Pancreas (tissue), 10 donors: ENCODE results near the gene SPTBN1. TPM values are rescaled to one million over a fixed set of nuclear protein-coding genes. Genes with fewer than 3 reads are reported as not detected.

ENCODE experiments used
- ATAC-seq, 4 donors: fragments of 200-7000 bp; cut with Tn5 transposase; one replicate each; pipeline versions ENCODE4 v1.8.0 to v1.9.1; 2020; ENCODE audit warnings: mild to moderate bottlenecking in 4 of 4, moderate library complexity in 4 of 4
- DNase-seq, 6 donors: peaks; one replicate each; pipeline ENCODE4 v3.0.0-alpha.2; 2020
- FAIRE-seq: peaks from 2 replicates; lab custom pipeline; 2012; peaks lifted over from hg19 to GRCh38; lab: Jason Lieb, UNC
- H3K27ac ChIP-seq, 4 donors: fragments of 200-600 bp; sonication (generic); 1 replicate in 3 of 4; 2 replicates in 1 of 4; pipeline versions ENCODE4 v1.5.0 to v1.8.0; 2020
- H3K27me3 ChIP-seq, 4 donors: fragments of 200-600 bp; one replicate each; pipeline ENCODE4 v1.8.0; 2021
- H3K36me3 ChIP-seq, 3 donors: fragments of 200-600 bp; sonication (generic) in 1 of 3; one replicate each; pipeline versions ENCODE4 v1.5.0 to v1.8.0; 2020 to 2021
- H3K4me1 ChIP-seq, 3 donors: fragments of 200-600 bp; one replicate each; pipeline ENCODE4 v1.8.0; 2021
- H3K4me3 ChIP-seq, 4 donors: fragments of 200-600 bp; sonication (generic) in 2 of 4; one replicate each; pipeline versions ENCODE4 v1.5.0 to v1.8.0; 2020 to 2021
- H3K9me3 ChIP-seq, 4 donors: fragments of 200-600 bp; one replicate each; pipeline ENCODE4 v1.8.0; 2021
- WGBS, 2 donors: extraction: QIAGEN DNeasy Blood & Tissue Kit; methylation state at CpG; one replicate each; pipeline ENCODE4 v1.1.7; 2013; 5-methylcytosine and 5-hydroxymethylcytosine counted together
- intact Hi-C, 3 donors: fragments of 100-400 bp; cut with DNase I; formaldehyde crosslinking; loops; one replicate each; pipeline versions ENCODE4 v1.11.1 to v1.14.2; 2022
- polyA plus RNA-seq, 2 donors: library from polyadenylated mRNA; stranded (reverse); fragments of 200-250 nt; gene quantifications; one replicate each; pipeline ENCODE4 v1.2.3, GENCODE V29; 2013
- total RNA-seq, 6 donors: library from RNA; stranded (reverse); fragmentation: NEBNext Ultra II Directional in 4 of 6; extraction: Animal tissue kit (Norgen Biotek cat#: 25700) in 4 of 6; gene quantifications; one replicate each; pipeline versions ENCODE4 v1.2.1 to v1.2.4, GENCODE V29; 2021 to 2023
- TF ChIP-seq, protein P1 (sequence below), 4 donors: fragments of 200-600 bp; sonication (generic) in 3 of 4; IDR thresholded peaks; one replicate each; pipeline versions ENCODE4 v1.5.0 to v1.8.0; 2021; ENCODE audit warnings: antibody characterized with exemption in 4 of 4
- donor health status: healthy with polysubstance abuse.
- donor health status: DM: no; HTN: no; CAD: no; lungs with moderate emphysema.
- donor health status: DM: no; HTN: no; CAD: no.
- donor health status: control.
- donor health status: control.
- donor health status: Bipolar disorder and iron deficiency.
- donor health status: DM: yes; HTN: yes; CAD: no.
- donor health status: DM: no; HTN: no; CAD: no.
- donor health status: DM: no; HTN: no; CAD: no.
- donor health status: DM: yes; HTN: yes; CAD: no.

The SPTBN1 gene
- total and polyA plus RNA-seq, 8 donors = 43.8 to 192 (median 84.4) TPM

DNA sequence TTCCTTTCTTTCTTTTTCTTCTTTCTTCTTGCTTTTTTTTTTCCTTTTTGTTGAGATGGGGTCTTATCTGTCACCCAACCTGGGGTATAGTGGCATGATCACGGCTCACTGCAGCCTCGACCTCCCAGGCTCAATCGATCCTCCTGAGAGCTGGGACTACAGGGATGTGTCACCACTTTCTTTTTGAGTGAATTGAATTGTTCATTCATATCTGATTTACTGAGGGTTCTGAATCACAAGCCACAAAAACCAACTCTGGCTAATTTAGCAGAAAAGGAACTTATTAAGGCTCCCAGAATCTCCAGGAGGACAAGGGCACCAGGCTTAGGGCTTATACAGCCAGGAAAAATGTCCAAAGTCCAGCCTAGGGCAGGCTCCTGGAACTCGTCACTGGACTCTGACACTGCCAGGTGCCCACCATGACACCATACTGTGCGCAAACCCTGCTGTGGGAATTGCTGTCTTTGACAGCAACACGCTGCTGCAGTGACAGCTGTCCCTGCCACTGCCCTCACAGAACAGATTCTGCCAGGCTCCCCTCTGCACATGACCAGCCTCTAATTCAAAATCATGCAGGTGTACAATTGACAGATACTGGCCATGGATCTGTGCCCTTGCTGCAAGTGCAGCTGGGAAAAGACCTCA, 224.4 kb downstream of the SPTBN1 start:
- no peak overlapping the region for H3K27ac ChIP-seq
- H3K4me3 ChIP-seq = no peak overlapping the region
- DNase-seq (no peak), ATAC-seq (no peak), FAIRE-seq (no peak)
- TF ChIP-seq, protein P1, sequence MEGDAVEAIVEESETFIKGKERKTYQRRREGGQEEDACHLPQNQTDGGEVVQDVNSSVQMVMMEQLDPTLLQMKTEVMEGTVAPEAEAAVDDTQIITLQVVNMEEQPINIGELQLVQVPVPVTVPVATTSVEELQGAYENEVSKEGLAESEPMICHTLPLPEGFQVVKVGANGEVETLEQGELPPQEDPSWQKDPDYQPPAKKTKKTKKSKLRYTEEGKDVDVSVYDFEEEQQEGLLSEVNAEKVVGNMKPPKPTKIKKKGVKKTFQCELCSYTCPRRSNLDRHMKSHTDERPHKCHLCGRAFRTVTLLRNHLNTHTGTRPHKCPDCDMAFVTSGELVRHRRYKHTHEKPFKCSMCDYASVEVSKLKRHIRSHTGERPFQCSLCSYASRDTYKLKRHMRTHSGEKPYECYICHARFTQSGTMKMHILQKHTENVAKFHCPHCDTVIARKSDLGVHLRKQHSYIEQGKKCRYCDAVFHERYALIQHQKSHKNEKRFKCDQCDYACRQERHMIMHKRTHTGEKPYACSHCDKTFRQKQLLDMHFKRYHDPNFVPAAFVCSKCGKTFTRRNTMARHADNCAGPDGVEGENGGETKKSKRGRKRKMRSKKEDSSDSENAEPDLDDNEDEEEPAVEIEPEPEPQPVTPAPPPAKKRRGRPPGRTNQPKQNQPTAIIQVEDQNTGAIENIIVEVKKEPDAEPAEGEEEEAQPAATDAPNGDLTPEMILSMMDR (IDR thresholded peaks at IDR 0.05) = no peak
- H3K27me3 ChIP-seq = no peaks in the 10 kb centered on the region
- H3K4me1 ChIP-seq = peaks cover 0 to 6% (median 0%) of the 10 kb centered on the region in 3 donors
- H3K9me3 ChIP-seq = no peaks in the 10 kb centered on the region
- H3K36me3 ChIP-seq = no peaks in the 10 kb centered on the region
- 66 to 68% methylated on average over 6 of the region's 6 CpGs for WGBS, 2 donors
- intact Hi-C loops = no loop called here

DNA sequence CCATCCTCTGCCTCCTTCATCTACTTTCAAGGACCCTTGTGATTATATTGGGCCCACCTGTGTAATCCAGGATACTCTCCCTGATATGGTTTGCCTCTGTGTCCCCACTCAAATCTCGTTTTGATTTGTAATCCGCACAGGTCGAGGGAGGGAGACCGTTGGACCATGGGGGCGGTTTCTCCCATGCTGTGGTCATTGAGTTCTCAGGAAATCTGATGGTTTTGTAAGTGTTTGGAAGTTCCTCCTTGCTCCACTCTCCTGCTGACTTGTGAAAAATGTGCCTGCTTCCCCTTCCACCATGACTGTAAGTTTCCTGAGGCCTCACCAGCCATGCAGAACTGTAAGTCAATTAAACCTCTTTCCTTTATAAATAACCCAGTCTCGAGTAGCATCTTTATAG, 225.3 kb downstream of the SPTBN1 start:
- Histone ChIP-seq H3K36me3 (no peaks in the 10 kb centered on the region), H3K4me1 (no peaks in the 10 kb centered on the region), H3K4me3 (no peak overlapping the region), H3K27ac (no peak overlapping the region), H3K9me3 (no peaks in the 10 kb centered on the region), H3K27me3 (no peaks in the 10 kb centered on the region)
- ATAC-seq (no peak), FAIRE-seq (no peak), DNase-seq (no peak)
- intact Hi-C loops = no loop called here
- WGBS, 2 donors = 82 to 86% methylated on average over 6 of the region's 6 CpGs
- TF ChIP-seq, protein P1 (IDR thresholded peaks at IDR 0.05) = no peak

DNA sequence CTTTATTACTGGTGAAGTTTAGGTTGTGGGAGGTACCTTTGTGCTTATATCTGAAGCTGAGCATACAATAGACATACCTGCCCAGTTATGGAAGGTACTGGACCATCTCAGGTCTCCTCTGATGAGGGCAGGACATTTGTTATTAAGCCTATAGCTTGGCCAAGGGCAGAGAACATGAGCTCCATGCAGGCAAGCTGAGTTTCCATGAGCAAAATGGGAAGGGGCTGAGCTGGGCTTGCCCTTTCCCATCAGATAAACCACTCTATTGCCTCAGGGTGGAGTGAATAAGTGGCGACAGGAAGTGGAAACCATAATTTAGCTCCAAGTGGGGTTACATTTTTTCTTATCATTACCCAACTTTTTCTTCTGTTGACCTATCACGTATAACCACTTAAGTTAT, 227.5 kb downstream of the SPTBN1 start:
- intact Hi-C loops = no loop called here
- 74 to 81% methylated on average over 2 of the region's 2 CpGs for WGBS, 2 donors
- Histone ChIP-seq H3K9me3 (no peaks in the 10 kb centered on the region), H3K27me3 (no peaks in the 10 kb centered on the region), H3K27ac (no peak overlapping the region), H3K4me1 (no peaks in the 10 kb centered on the region), H3K36me3 (no peaks in the 10 kb centered on the region), H3K4me3 (no peak overlapping the region)
- FAIRE-seq (no peak), DNase-seq (no peak), ATAC-seq (no peak)
- TF ChIP-seq, protein P1 (IDR thresholded peaks at IDR 0.05) = no peak

DNA sequence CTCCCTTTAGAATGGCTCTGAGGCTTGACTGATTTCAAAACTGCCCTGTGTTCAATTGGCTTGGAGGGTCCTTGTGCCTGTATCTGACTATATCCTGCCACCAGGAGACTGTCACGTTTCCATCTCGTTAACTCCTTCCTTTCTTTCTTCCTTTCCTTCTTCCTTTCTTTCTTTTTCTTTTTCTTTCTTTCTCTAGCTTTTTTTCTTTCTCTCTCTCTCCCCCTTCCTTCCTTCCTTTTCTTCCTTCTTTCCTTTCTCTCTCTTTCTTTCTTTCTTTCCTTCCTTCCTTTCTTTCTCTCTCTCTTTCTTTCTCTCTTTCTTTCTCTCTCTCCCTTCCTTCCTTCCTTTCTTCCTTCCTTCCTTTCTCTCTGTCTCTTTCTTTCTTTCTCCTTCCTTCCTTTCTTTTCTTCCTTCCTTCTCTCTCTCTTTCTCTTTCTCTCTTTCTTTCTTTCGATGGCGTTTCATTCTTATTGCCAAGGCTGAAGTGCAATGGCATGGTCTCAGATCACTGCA, 229.2 kb downstream of the SPTBN1 start:
- no peak overlapping the region for H3K27ac ChIP-seq

More for the DNA sequence above, 229.2 kb downstream of the SPTBN1 start:
- no peaks in the 10 kb centered on the region for H3K9me3 ChIP-seq
- no peaks in the 10 kb centered on the region for H3K36me3 ChIP-seq
- intact Hi-C loops = no loop called here
- FAIRE-seq = no peak
- WGBS, 2 donors = 69 to 77% methylated on average over 4 of the region's 4 CpGs
- DNase-seq = no peak
- no peak for ATAC-seq
- H3K27me3 ChIP-seq = no peaks in the 10 kb centered on the region
- no peak overlapping the region for H3K4me3 ChIP-seq
- no peaks in the 10 kb centered on the region for H3K4me1 ChIP-seq
- TF ChIP-seq, protein P1 (IDR thresholded peaks at IDR 0.05) = no peak
